Pons (tissue), 1 donor: ENCODE data around the gene POGLUT3.

Source experiments
- DNase-seq: peaks from one replicate; pipeline ENCODE4 v3.0.0-alpha.2; 2016; ENCODE audit warnings: low spot score

The POGLUT3 gene

GRCh38 chr11:108498046-108498815, at the start of gene POGLUT3:
POGLUT3 (minus strand) TSS chr11:108498384; CDS start chr11:108498366, 18 bp downstream.
- DNase-seq = peak; percentile 10

- DNase-seq = no peak
Observed at GRCh38 chr11:108545909-108546501, 47.8 kb upstream of the POGLUT3 start.

GRCh38 chr11:108543316-108543964, 45.3 kb upstream of the POGLUT3 start:
- DNase-seq = no peak

GRCh38 chr11:108541531-108541930, 43.3 kb upstream of the POGLUT3 start:
- DNase-seq = no peak

- no peak for DNase-seq
Observed at GRCh38 chr11:108538502-108538901, 40.3 kb upstream of the POGLUT3 start.

- no peak for DNase-seq
Observed at GRCh38 chr11:108538022-108538424, 39.8 kb upstream of the POGLUT3 start.

- DNase-seq = no peak
Observed at GRCh38 chr11:108536783-108537182, 38.6 kb upstream of the POGLUT3 start.

GRCh38 chr11:108535384-108535955, 37.3 kb upstream of the POGLUT3 start:
- DNase-seq = no peak

- DNase-seq = no peak
Observed at GRCh38 chr11:108534274-108534882, 36.2 kb upstream of the POGLUT3 start.

GRCh38 chr11:108530426-108530825, 32.2 kb upstream of the POGLUT3 start:
- DNase-seq = no peak

- DNase-seq = no peak
Observed at GRCh38 chr11:108527382-108527781, 29.2 kb upstream of the POGLUT3 start.

GRCh38 chr11:108525161-108525560, 27.0 kb upstream of the POGLUT3 start:
- no peak for DNase-seq

- DNase-seq = no peak
Observed at GRCh38 chr11:108524422-108524821, 26.2 kb upstream of the POGLUT3 start.

GRCh38 chr11:108522318-108522717, 24.1 kb upstream of the POGLUT3 start:
- no peak for DNase-seq

GRCh38 chr11:108518581-108518980, 20.4 kb upstream of the POGLUT3 start:
- no peak for DNase-seq

GRCh38 chr11:108516125-108516524, 17.9 kb upstream of the POGLUT3 start:
- no peak for DNase-seq

GRCh38 chr11:108512708-108513107, 14.5 kb upstream of the POGLUT3 start:
- no peak for DNase-seq

GRCh38 chr11:108511851-108512474, 13.8 kb upstream of the POGLUT3 start:
- DNase-seq = no peak

- no peak for DNase-seq
Observed at GRCh38 chr11:108508653-108509593, 10.7 kb upstream of the POGLUT3 start.

GRCh38 chr11:108501396-108501795, 3.2 kb upstream of the POGLUT3 start:
- no peak for DNase-seq

GRCh38 chr11:108500721-108501120, 2.5 kb upstream of the POGLUT3 start:
- no peak for DNase-seq
